GM12891 (cell line): ENCODE measurements around the gene CLIP1.

ENCODE experiments used
- POLR2A ChIP-seq: IDR thresholded peaks from 2 replicates; pipeline ENCODE4 v1.6.1; 2011; ENCODE audit warnings: low read depth, low read length, control low read depth
- POLR2AphosphoS5 ChIP-seq: IDR thresholded peaks from 2 replicates; pipeline ENCODE4 v1.6.1; 2011; ENCODE audit warnings: low read depth, low read length, control low read depth
- SPI1 ChIP-seq: IDR thresholded peaks from 2 replicates; pipeline ENCODE4 v1.6.1; 2011; ENCODE audit warnings: low read depth, low read length, control low read depth
- TAF1 ChIP-seq: IDR thresholded peaks from 2 replicates; pipeline ENCODE4 v1.6.1; 2011; ENCODE audit warnings: low read depth, low read length, control low read depth

GRCh38 chr12:122322501-122322900, 100.0 kb downstream of the CLIP1 start:
- TF ChIP-seq POLR2A = no peak
- TF ChIP-seq POLR2AphosphoS5 = no peak
- TF ChIP-seq SPI1 = no peak
- TF ChIP-seq TAF1 = no peak
